Measurements from ENCODE around the gene ADORA3. TPM values are rescaled to one million over a fixed set of nuclear protein-coding genes. Genes with fewer than 3 reads are reported as not detected.

The ADORA3 gene
- total RNA-seq, 1 donor from 2014 or later, result not detected

DNA sequence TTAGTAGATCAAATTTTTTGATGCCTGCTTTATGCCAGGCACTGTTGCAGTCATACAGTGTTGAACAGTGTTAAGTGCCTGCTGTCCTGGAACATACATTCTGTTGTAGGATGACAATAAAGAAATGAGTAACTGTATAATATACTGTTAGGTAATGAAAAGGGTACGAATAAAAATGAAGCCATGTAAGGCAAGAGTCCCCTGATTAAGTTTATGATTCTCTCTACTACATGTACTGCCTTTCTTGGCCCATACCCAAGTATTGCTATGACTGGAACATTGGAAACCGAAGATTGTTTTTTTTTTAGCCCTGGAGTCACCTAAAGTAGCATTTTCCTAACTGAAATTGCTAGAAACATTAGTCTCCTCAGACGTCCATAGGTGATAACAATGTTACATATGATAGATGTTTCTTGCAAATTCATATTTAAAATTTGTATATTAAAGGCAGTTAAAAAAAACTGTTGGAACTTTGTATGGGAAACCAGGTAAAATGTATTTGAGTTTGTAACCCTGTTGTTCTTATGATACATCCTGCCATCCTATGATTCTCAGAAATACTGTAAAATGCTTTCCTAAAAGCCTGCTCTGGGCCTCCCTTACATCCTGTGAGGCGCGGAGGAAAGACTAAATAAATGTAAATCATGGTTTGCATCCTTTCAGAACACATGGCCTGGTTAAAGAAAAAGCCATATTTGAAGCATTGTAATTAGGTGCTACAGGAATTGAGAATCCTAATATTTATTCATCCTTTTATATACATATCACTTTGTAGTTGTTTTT lies 48.4 kb downstream of the ADORA3 start:
- no peak for DNase-seq (ENCODE audit: low read depth)
- Mint-ChIP-seq H3K9me3 (ENCODE audit: unreplicated experiment) (no peaks in the 10 kb centered on the region), H3K36me3 (ENCODE audit: low read depth, unreplicated experiment) (peaks cover 3% of the 10 kb centered on the region), H3K27ac (ENCODE audit: unreplicated experiment) (no peak overlapping the region), H3K27me3 (ENCODE audit: low read depth, unreplicated experiment) (no peaks in the 10 kb centered on the region), H3K4me1 (ENCODE audit: low read depth, unreplicated experiment) (peaks cover 11% of the 10 kb centered on the region), H3K4me3 (ENCODE audit: unreplicated experiment) (no peak overlapping the region)
- Histone ChIP-seq H3K36me3 (ENCODE audit: insufficient read depth, low read length) (peaks cover 44% of the 10 kb centered on the region), H3K4me2 (ENCODE audit: low read length) (no peak overlapping the region), H3K4me1 (ENCODE audit: insufficient read depth, low read length) (peaks cover 7% of the 10 kb centered on the region), H3K27me3 (ENCODE audit: insufficient read depth, low read length) (no peaks in the 10 kb centered on the region), H3K9me3 (ENCODE audit: insufficient read depth, low read depth, low read length) (no peaks in the 10 kb centered on the region), H3K4me3 (ENCODE audit: insufficient read depth, low read depth, low read length) (no peak overlapping the region), H3K79me2 (ENCODE audit: insufficient read depth, low read length) (peaks cover 53% of the 10 kb centered on the region), H2AFZ (ENCODE audit: low read depth, low read length) (no peak overlapping the region), H3K27ac (ENCODE audit: low read depth, low read length) (no peak overlapping the region), H4K20me1 (ENCODE audit: insufficient read depth, low read length) (peaks cover 33% of the 10 kb centered on the region), H3K9ac (ENCODE audit: low read length) (no peak overlapping the region)
- FAIRE-seq, result no peak
- no peak for TF ChIP-seq EZH2 (IDR thresholded peaks at IDR 0.05; ENCODE audit: insufficient read depth, low read length)

DNA sequence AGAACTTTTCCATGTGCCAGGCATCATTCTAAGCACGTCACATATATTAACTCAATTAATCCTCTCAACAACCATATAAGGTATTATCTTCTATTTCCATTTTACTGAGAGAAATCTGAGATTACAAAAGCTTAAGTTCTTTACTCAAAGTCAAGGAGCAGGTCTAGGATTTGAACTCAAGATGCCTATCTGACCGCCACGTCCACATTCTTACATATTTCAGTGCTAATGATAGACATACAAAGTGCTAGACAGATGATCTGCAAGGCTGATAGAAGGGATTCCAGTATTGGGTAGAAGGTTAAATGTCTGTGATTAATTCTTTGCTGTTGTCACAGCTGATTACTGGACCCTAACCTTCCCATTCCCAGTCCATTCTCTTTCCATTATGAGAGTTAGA lies 49.7 kb downstream of the ADORA3 start:
- no peaks in the 10 kb centered on the region for H3K9me3 ChIP-seq (ENCODE audit: insufficient read depth, low read depth, low read length)
- FAIRE-seq, result no peak
- peaks cover 31% of the 10 kb centered on the region for H4K20me1 ChIP-seq (ENCODE audit: insufficient read depth, low read length)
- no peak overlapping the region for H3K27ac ChIP-seq (ENCODE audit: low read depth, low read length)
- no peak for DNase-seq (ENCODE audit: low read depth)
- H3K79me2 ChIP-seq (ENCODE audit: insufficient read depth, low read length), result peaks cover 65% of the 10 kb centered on the region
- H3K36me3 Mint-ChIP-seq (ENCODE audit: low read depth, unreplicated experiment), result no peaks in the 10 kb centered on the region
- peaks cover 2% of the 10 kb centered on the region for H3K9me3 Mint-ChIP-seq (ENCODE audit: unreplicated experiment)
- H3K9ac ChIP-seq (ENCODE audit: low read length), result no peak overlapping the region
- no peak overlapping the region for H3K4me3 Mint-ChIP-seq (ENCODE audit: unreplicated experiment)
- H3K27ac Mint-ChIP-seq (ENCODE audit: unreplicated experiment), result no peak overlapping the region
- H3K27me3 ChIP-seq (ENCODE audit: insufficient read depth, low read length), result no peaks in the 10 kb centered on the region
- H3K4me2 ChIP-seq (ENCODE audit: low read length), result no peak overlapping the region
- H3K4me1 Mint-ChIP-seq (ENCODE audit: low read depth, unreplicated experiment), result peaks cover 11% of the 10 kb centered on the region
- no peak overlapping the region for H3K4me3 ChIP-seq (ENCODE audit: insufficient read depth, low read depth, low read length)
- H3K36me3 ChIP-seq (ENCODE audit: insufficient read depth, low read length), result peaks cover 34% of the 10 kb centered on the region
- peaks cover 7% of the 10 kb centered on the region for H3K4me1 ChIP-seq (ENCODE audit: insufficient read depth, low read length)
- H2AFZ ChIP-seq (ENCODE audit: low read depth, low read length), result no peak overlapping the region
- TF ChIP-seq EZH2 (IDR thresholded peaks at IDR 0.05; ENCODE audit: insufficient read depth, low read length), result no peak
- TF ChIP-seq, protein P1, sequence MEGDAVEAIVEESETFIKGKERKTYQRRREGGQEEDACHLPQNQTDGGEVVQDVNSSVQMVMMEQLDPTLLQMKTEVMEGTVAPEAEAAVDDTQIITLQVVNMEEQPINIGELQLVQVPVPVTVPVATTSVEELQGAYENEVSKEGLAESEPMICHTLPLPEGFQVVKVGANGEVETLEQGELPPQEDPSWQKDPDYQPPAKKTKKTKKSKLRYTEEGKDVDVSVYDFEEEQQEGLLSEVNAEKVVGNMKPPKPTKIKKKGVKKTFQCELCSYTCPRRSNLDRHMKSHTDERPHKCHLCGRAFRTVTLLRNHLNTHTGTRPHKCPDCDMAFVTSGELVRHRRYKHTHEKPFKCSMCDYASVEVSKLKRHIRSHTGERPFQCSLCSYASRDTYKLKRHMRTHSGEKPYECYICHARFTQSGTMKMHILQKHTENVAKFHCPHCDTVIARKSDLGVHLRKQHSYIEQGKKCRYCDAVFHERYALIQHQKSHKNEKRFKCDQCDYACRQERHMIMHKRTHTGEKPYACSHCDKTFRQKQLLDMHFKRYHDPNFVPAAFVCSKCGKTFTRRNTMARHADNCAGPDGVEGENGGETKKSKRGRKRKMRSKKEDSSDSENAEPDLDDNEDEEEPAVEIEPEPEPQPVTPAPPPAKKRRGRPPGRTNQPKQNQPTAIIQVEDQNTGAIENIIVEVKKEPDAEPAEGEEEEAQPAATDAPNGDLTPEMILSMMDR (IDR thresholded peaks at IDR 0.05; ENCODE audit: insufficient read depth, low read depth, low read length), result no peak
- no peaks in the 10 kb centered on the region for H3K27me3 Mint-ChIP-seq (ENCODE audit: low read depth, unreplicated experiment)

DNA sequence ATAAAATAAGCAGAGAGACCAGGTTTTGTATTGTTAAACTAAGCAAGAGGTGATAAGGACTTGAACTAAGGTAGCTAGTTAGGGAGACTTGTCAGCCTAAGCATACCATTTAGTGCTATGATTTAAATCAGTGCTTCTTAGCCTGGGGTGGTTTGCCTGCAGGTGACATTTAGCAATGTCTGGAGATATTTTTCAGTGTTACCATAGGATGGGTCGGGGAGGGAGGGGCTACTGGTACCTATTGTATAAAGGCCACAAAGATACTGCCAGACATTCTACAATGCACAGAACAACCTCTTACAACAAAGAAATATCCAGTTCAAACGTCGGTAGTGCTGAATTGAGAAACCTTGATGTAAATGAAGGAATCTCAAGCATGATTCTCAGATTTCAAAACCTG lies 50.9 kb downstream of the ADORA3 start:
- no peak for FAIRE-seq
- H4K20me1 ChIP-seq (ENCODE audit: insufficient read depth, low read length), result peaks cover 33% of the 10 kb centered on the region
- TF ChIP-seq EZH2 (IDR thresholded peaks at IDR 0.05; ENCODE audit: insufficient read depth, low read length), result no peak
- TF ChIP-seq, protein P1 (IDR thresholded peaks at IDR 0.05; ENCODE audit: insufficient read depth, low read depth, low read length), result no peak
- H3K79me2 ChIP-seq (ENCODE audit: insufficient read depth, low read length), result peaks cover 76% of the 10 kb centered on the region
- no peaks in the 10 kb centered on the region for H3K9me3 ChIP-seq (ENCODE audit: insufficient read depth, low read depth, low read length)
- H3K27me3 ChIP-seq (ENCODE audit: insufficient read depth, low read length), result no peaks in the 10 kb centered on the region
- Mint-ChIP-seq H3K27ac (ENCODE audit: unreplicated experiment) (no peak overlapping the region), H3K4me1 (ENCODE audit: low read depth, unreplicated experiment) (peaks cover 14% of the 10 kb centered on the region), H3K36me3 (ENCODE audit: low read depth, unreplicated experiment) (no peaks in the 10 kb centered on the region), H3K9me3 (ENCODE audit: unreplicated experiment) (peaks cover 2% of the 10 kb centered on the region), H3K27me3 (ENCODE audit: low read depth, unreplicated experiment) (no peaks in the 10 kb centered on the region), H3K4me3 (ENCODE audit: unreplicated experiment) (no peak overlapping the region)
- H3K9ac ChIP-seq (ENCODE audit: low read length), result no peak overlapping the region
- no peak overlapping the region for H3K27ac ChIP-seq (ENCODE audit: low read depth, low read length)
- H3K4me1 ChIP-seq (ENCODE audit: insufficient read depth, low read length), result peaks cover 13% of the 10 kb centered on the region
- H3K4me3 ChIP-seq (ENCODE audit: insufficient read depth, low read depth, low read length), result no peak overlapping the region
- H3K36me3 ChIP-seq (ENCODE audit: insufficient read depth, low read length), result peaks cover 24% of the 10 kb centered on the region
- no peak for DNase-seq (ENCODE audit: low read depth)
- no peak overlapping the region for H3K4me2 ChIP-seq (ENCODE audit: low read length)
- no peak overlapping the region for H2AFZ ChIP-seq (ENCODE audit: low read depth, low read length)

Measured in astrocyte (in vitro differentiated cells and primary cell).